ENCODE data around the gene EFCAB6.

DNA sequence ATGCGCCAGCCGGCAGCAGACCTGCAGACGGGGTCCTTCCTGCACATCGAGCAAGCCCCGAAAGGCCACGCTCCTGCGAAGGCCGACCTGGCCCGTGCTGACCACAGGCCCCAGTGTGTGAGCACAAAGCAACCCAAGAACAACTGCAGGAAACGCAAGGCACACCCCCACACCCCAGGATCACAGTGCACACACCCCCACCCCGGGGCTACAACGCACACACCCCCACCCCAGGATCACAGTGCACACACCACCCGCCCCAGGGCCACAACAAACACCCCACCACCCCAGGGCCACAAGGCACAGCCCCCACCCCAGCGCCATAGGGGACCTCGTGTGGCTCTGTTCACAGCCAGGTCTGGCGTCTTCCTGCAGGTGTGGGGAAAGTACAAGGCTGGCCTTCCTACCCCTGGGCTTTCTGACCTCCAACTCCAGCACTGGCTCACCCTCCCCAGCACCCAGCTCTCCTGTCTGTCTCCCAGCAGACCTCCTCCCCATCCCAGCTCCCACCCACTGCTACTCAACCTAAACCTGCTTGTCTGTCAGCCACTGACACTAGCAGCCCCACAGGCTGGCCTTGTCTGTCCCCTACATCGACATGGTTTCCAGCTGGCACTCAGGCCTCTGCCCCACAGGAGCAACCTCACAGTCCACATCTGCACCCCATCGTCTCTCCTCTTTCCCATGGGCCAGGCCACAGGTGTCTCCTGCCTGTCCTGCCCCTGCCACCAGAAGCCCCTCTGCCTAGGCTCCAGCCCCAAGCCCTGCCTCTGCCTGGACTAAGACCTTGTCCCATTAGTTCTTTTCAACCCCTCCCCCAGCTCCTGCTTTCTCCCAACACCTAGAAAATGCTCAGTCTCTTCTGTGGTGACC is 20.5 kb upstream of the EFCAB6 start:
- TF ChIP-seq POLR2A (IDR thresholded peaks at IDR 0.05) (no peak), CTCF (IDR thresholded peaks at IDR 0.05) (no peak)

Data from transverse colon (tissue), 3 donors.